WTC11 (cell line): ENCODE measurements around the gene KIF26A. TPM values are rescaled to one million over a fixed set of nuclear protein-coding genes. Genes with fewer than 3 reads are reported as not detected.

ENCODE experiments used
- ATAC-seq: fragments of 200-7000 bp; cut with Tn5 transposase; 2 replicates; pipeline ENCODE4 v1.10.0; 2021; ENCODE audit warnings: mild to moderate bottlenecking, moderate library complexity
- CTCF ChIA-PET: fragments of 300-600 bp; sonication (Branson Sonifier 250); formaldehyde crosslinking; loops from one replicate; lab custom pipeline; 2021; ENCODE audit warnings: antibody characterized with exemption; lab: Charles Lee
- POLR2A ChIA-PET: fragments of 350-600 bp; sonication (Branson Sonifier 250); formaldehyde crosslinking; loops from one replicate; lab custom pipeline; 2021; ENCODE audit warnings: antibody characterized with exemption; lab: Charles Lee
- DNase-seq: peaks from one replicate; pipeline ENCODE4 v3.0.0; 2021; ENCODE audit warnings: low spot score
- H3K27ac Mint-ChIP-seq: 2 replicates; pipeline ENCODE4 v1.8.0; 2021; ENCODE audit warnings: mixed read lengths
- H3K27me3 Mint-ChIP-seq: 2 replicates; pipeline ENCODE4 v1.8.0; 2021; ENCODE audit warnings: low read depth, mild to moderate bottlenecking, moderate library complexity, mixed read lengths
- H3K36me3 Mint-ChIP-seq: 2 replicates; pipeline ENCODE4 v1.8.0; 2021; ENCODE audit warnings: mixed read lengths
- H3K4me1 Mint-ChIP-seq: 2 replicates; pipeline ENCODE4 v1.8.0; 2022; ENCODE audit warnings: mixed read lengths
- H3K4me3 Mint-ChIP-seq: 2 replicates; pipeline ENCODE4 v1.8.0; 2021; ENCODE audit warnings: mild to moderate bottlenecking, moderate library complexity, mixed read lengths
- H3K9me3 Mint-ChIP-seq: 2 replicates; pipeline ENCODE4 v1.8.0; 2021; ENCODE audit warnings: mixed read lengths
- ATF2 ChIP-seq: sonication (generic); formaldehyde crosslinking; IDR thresholded peaks from 2 replicates; pipeline ENCODE4 v1.8.1; 2022; ENCODE audit warnings: low read depth, missing genetic modification reagents, borderline replicate concordance
- CBFB ChIP-seq: sonication (generic); formaldehyde crosslinking; IDR thresholded peaks from 2 replicates; pipeline ENCODE4 v1.8.1; 2022; ENCODE audit warnings: mild to moderate bottlenecking, low read depth, missing genetic modification reagents
- CREB1 ChIP-seq: sonication (generic); formaldehyde crosslinking; IDR thresholded peaks from 2 replicates; pipeline ENCODE4 v1.8.0; 2023; ENCODE audit warnings: mild to moderate bottlenecking, missing genetic modification reagents
- E2F1 ChIP-seq: sonication (generic); formaldehyde crosslinking; IDR thresholded peaks from 2 replicates; pipeline ENCODE4 v1.8.0; 2022; ENCODE audit warnings: mild to moderate bottlenecking, missing genetic modification reagents
- E2F4 ChIP-seq: sonication (generic); formaldehyde crosslinking; IDR thresholded peaks from 2 replicates; pipeline ENCODE4 v1.8.1; 2022; ENCODE audit warnings: low read depth, mild to moderate bottlenecking, moderate library complexity, missing genetic modification reagents, borderline replicate concordance
- FOXJ3 ChIP-seq: sonication (generic); formaldehyde crosslinking; IDR thresholded peaks from 2 replicates; pipeline ENCODE4 v1.9.0; 2021; ENCODE audit warnings: missing genetic modification reagents, mild to moderate bottlenecking, borderline replicate concordance
- FOXP4 ChIP-seq: sonication (generic); formaldehyde crosslinking; IDR thresholded peaks from 2 replicates; pipeline ENCODE4 v1.8.0; 2022; ENCODE audit warnings: mild to moderate bottlenecking, missing genetic modification reagents
- HMGXB4 ChIP-seq: sonication (generic); formaldehyde crosslinking; IDR thresholded peaks from 2 replicates; pipeline ENCODE4 v1.8.1; 2023; ENCODE audit warnings: mild to moderate bottlenecking, moderate library complexity, missing genetic modification reagents
- NFE2L1 ChIP-seq: sonication (generic); formaldehyde crosslinking; IDR thresholded peaks from 2 replicates; pipeline ENCODE4 v1.8.1; 2023; ENCODE audit warnings: missing genetic modification reagents
- NFYB ChIP-seq: sonication (generic); formaldehyde crosslinking; conservative IDR thresholded peaks from 2 replicates; pipeline ENCODE4 v1.8.0; 2022; ENCODE audit warnings: low read depth, missing genetic modification reagents
- SP1 ChIP-seq: sonication (generic); formaldehyde crosslinking; conservative IDR thresholded peaks from 2 replicates; pipeline ENCODE4 v1.8.1; 2022; ENCODE audit warnings: missing genetic modification reagents
- STAT6 ChIP-seq: sonication (generic); formaldehyde crosslinking; conservative IDR thresholded peaks from 2 replicates; pipeline ENCODE4 v1.8.1; 2023; ENCODE audit warnings: mild to moderate bottlenecking, low read depth, missing genetic modification reagents, moderate library complexity
- TEAD1 ChIP-seq: sonication (generic); formaldehyde crosslinking; IDR thresholded peaks from 2 replicates; pipeline ENCODE4 v1.8.0; 2022; ENCODE audit warnings: mild to moderate bottlenecking, missing genetic modification reagents
- TP53 ChIP-seq: sonication (generic); formaldehyde crosslinking; IDR thresholded peaks from 2 replicates; pipeline ENCODE4 v1.8.1; 2023; ENCODE audit warnings: mild to moderate bottlenecking, missing genetic modification reagents
- ZBTB43 ChIP-seq: sonication (generic); formaldehyde crosslinking; IDR thresholded peaks from 2 replicates; pipeline ENCODE4 v1.8.1; 2023; ENCODE audit warnings: mild to moderate bottlenecking, missing genetic modification reagents
- ZNF138 ChIP-seq: sonication (generic); formaldehyde crosslinking; conservative IDR thresholded peaks from 2 replicates; pipeline ENCODE4 v1.8.1; 2022; ENCODE audit warnings: mild to moderate bottlenecking, moderate library complexity, missing genetic modification reagents
- ZNF219 ChIP-seq: sonication (generic); formaldehyde crosslinking; IDR thresholded peaks from 2 replicates; pipeline ENCODE4 v1.8.0; 2023; ENCODE audit warnings: missing genetic modification reagents, mild to moderate bottlenecking, borderline replicate concordance
- ZNF423 ChIP-seq: fragments of 250-450 bp; sonication (Bioruptor Pico); IDR thresholded peaks from 2 replicates; pipeline ENCODE4 v2.1.2; 2022; ENCODE audit warnings: mild to moderate bottlenecking, moderate library complexity
- total RNA-seq: library from RNA; stranded (reverse); gene quantifications from 3 replicates; pipeline ENCODE4 v1.2.3, GENCODE V29; 2021

KIF26A gene
- total RNA-seq, 1 experiment from 2014 or later, result 53.4 TPM

GRCh38 chr14:104229534-104230055, 91.2 kb downstream of the KIF26A start:
- H3K4me1 Mint-ChIP-seq, result peaks cover 7% of the 10 kb centered on the region
- no peaks in the 10 kb centered on the region; the same call in none of the 2 replicates for H3K9me3 Mint-ChIP-seq
- ChIA-PET POLR2A (no interaction called here), CTCF (interaction anchor here (0.5 kb wide), 1 partner anchor 132 kb away, joined by 4 read pairs; no protein-coding TSS in a partner anchor)
- peaks cover 3% of the 10 kb centered on the region; the same call in 1 of the 2 replicates for H3K27me3 Mint-ChIP-seq
- H3K4me3 Mint-ChIP-seq, result no peak overlapping the region
- no peak for ATAC-seq
- no peak for TF ChIP-seq ZNF219 (CRISPR knock-in tag)
- no peak for TF ChIP-seq ZBTB43
- TF ChIP-seq ZNF423 (CRISPR knock-in tag), result no peak
- no peak for TF ChIP-seq NFE2L1
- no peak for TF ChIP-seq ATF2 (CRISPR knock-in tag)
- DNase-seq, result no peak
- peaks cover 14% of the 10 kb centered on the region for H3K36me3 Mint-ChIP-seq
- H3K27ac Mint-ChIP-seq, result no peak overlapping the region

GRCh38 chr14:104230119-104230815, 91.9 kb downstream of the KIF26A start:
- Mint-ChIP-seq H3K27ac (no peak overlapping the region), H3K36me3 (peaks cover 17% of the 10 kb centered on the region), H3K4me3 (no peak overlapping the region), H3K9me3 (no peaks in the 10 kb centered on the region; the same call in none of the 2 replicates), H3K27me3 (peaks cover 3% of the 10 kb centered on the region; the same call in 1 of the 2 replicates), H3K4me1 (0 out of 2 replicates have a peak, but pooled peaks cover 3% of the 10 kb centered on the region)
- ATAC-seq (no peak), DNase-seq (no peak)
- POLR2A ChIA-PET, result no interaction called here
- CTCF ChIA-PET, result interaction anchor here (0.5 kb wide), 1 partner anchor 133 kb away, joined by 4 read pairs; no protein-coding TSS in a partner anchor
- no peak for TF ChIP-seq HMGXB4 (CRISPR knock-in tag)
- TF ChIP-seq FOXP4 (CRISPR knock-in tag), result no peak
- TF ChIP-seq FOXJ3 (CRISPR knock-in tag), result no peak
- no peak for TF ChIP-seq CREB1
- TF ChIP-seq E2F4 (CRISPR knock-in tag), result no peak
- no peak for TF ChIP-seq ZNF138 (CRISPR knock-in tag)
- TF ChIP-seq ATF2 (CRISPR knock-in tag), result no peak
- no peak for TF ChIP-seq STAT6 (CRISPR knock-in tag)
- no peak for TF ChIP-seq TEAD1
- TF ChIP-seq ZNF219 (CRISPR knock-in tag), result no peak
- TF ChIP-seq SP1, result no peak
- no peak for TF ChIP-seq NFYB (CRISPR knock-in tag)
- no peak for TF ChIP-seq TP53
- no peak for TF ChIP-seq CBFB
- TF ChIP-seq E2F1 (CRISPR knock-in tag), result no peak
